NCI-H82 (cell line): ENCODE data around the gene EMC8.
"Not testable (repeated sequence)": the region's sequence is repeated elsewhere in the genome, so short reads cannot be mapped to it uniquely, and the experiment has no call there.

Experiments
- DNase-seq: peaks from one replicate; lab custom pipeline; 2025; lab: John Stamatoyannopoulos, UW

The EMC8 gene

GRCh38 chr16:85812811-85813700 is 13.7 kb upstream of the EMC8 start:
- DNase-seq = no peak

- peak; percentile 20 for DNase-seq
Measured at GRCh38 chr16:85812031-85812807, 12.9 kb upstream of the EMC8 start.

GRCh38 chr16:85810742-85811115 is 11.4 kb upstream of the EMC8 start:
- no peak for DNase-seq

- no peak for DNase-seq
Measured at GRCh38 chr16:85810097-85810741, 10.9 kb upstream of the EMC8 start.

GRCh38 chr16:85809645-85810044 is 10.3 kb upstream of the EMC8 start:
- DNase-seq = no peak

GRCh38 chr16:85808926-85809325 is 9.6 kb upstream of the EMC8 start:
- DNase-seq = no peak

- not testable (repeated sequence) for DNase-seq
Measured at GRCh38 chr16:85808104-85808503, 8.8 kb upstream of the EMC8 start.

GRCh38 chr16:85807340-85807739 is 8.0 kb upstream of the EMC8 start:
- DNase-seq = not testable (repeated sequence)

GRCh38 chr16:85806539-85806938 is 7.2 kb upstream of the EMC8 start:
- no peak for DNase-seq

- no peak for DNase-seq
Measured at GRCh38 chr16:85805442-85806045, 6.2 kb upstream of the EMC8 start.

- DNase-seq = no peak
Measured at GRCh38 chr16:85803570-85803969, 4.2 kb upstream of the EMC8 start.

GRCh38 chr16:85800321-85800669 is 951 bp upstream of the EMC8 start:
- no peak for DNase-seq

- DNase-seq = peak; percentile 26
Measured at GRCh38 chr16:85798901-85799496, 345 bp downstream of the EMC8 start.

- no peak for DNase-seq
Measured at GRCh38 chr16:85798283-85798776, 1.0 kb downstream of the EMC8 start.

- no peak for DNase-seq
Measured at GRCh38 chr16:85796599-85796998, 2.7 kb downstream of the EMC8 start.

- DNase-seq = no peak
Measured at GRCh38 chr16:85796152-85796551, 3.2 kb downstream of the EMC8 start.

GRCh38 chr16:85794696-85795095 is 4.6 kb downstream of the EMC8 start:
- DNase-seq = no peak

- no peak for DNase-seq
Measured at GRCh38 chr16:85793662-85794298, 5.6 kb downstream of the EMC8 start.

GRCh38 chr16:85789773-85790172 is 9.6 kb downstream of the EMC8 start:
- DNase-seq = no peak

GRCh38 chr16:85788819-85789218 is 10.5 kb downstream of the EMC8 start:
- DNase-seq = no peak

GRCh38 chr16:85785927-85786326 is 13.4 kb downstream of the EMC8 start:
- DNase-seq = no peak
